ENCODE measurements around the gene CCT6A.
"Not testable (repeated sequence)": the region's sequence is repeated elsewhere in the genome, so short reads cannot be mapped to it uniquely, and the experiment has no call there.

CCT6A gene

DNA sequence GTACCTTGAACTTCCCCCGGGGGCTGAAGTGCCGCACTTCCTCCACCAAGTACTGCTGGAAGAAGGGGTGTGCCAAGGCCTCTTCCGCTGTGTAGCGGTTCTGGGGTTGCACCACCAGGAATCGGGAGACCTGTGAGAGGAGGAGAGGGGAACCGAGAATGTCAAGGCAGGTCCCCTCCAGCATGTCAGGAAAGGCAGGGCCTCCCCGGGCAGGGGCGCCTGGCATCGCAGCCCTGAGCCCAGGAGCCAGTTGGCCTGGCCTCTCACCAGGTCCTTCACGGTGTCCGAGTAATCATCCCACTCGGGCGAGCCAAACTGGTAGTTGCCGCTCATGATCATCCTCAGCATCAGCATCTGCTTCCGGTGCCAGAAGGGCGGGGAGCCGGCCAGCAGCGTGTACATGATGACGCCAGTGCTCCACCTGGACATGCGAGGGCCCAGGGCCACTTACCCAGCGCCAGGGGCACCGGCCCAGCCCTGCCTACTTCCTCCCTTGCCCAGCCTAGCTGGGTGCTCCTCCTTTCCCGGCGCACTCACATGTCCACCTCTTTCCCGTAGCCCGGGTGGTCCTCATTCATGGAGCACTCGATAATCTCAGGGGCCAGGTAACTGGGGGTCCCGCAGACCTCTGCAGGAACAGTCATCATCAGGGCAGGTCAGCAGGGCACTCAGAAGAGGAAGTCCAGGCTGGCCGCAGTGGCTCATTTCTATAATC lies 30.2 kb downstream of the CCT6A start:
- TF ChIP-seq, protein P1, sequence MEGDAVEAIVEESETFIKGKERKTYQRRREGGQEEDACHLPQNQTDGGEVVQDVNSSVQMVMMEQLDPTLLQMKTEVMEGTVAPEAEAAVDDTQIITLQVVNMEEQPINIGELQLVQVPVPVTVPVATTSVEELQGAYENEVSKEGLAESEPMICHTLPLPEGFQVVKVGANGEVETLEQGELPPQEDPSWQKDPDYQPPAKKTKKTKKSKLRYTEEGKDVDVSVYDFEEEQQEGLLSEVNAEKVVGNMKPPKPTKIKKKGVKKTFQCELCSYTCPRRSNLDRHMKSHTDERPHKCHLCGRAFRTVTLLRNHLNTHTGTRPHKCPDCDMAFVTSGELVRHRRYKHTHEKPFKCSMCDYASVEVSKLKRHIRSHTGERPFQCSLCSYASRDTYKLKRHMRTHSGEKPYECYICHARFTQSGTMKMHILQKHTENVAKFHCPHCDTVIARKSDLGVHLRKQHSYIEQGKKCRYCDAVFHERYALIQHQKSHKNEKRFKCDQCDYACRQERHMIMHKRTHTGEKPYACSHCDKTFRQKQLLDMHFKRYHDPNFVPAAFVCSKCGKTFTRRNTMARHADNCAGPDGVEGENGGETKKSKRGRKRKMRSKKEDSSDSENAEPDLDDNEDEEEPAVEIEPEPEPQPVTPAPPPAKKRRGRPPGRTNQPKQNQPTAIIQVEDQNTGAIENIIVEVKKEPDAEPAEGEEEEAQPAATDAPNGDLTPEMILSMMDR (IDR thresholded peaks at IDR 0.05; ENCODE audit: low read depth, low read length) = no peak
- DNase-seq (ENCODE audit: extremely low read depth, low read depth) = no peak

DNA sequence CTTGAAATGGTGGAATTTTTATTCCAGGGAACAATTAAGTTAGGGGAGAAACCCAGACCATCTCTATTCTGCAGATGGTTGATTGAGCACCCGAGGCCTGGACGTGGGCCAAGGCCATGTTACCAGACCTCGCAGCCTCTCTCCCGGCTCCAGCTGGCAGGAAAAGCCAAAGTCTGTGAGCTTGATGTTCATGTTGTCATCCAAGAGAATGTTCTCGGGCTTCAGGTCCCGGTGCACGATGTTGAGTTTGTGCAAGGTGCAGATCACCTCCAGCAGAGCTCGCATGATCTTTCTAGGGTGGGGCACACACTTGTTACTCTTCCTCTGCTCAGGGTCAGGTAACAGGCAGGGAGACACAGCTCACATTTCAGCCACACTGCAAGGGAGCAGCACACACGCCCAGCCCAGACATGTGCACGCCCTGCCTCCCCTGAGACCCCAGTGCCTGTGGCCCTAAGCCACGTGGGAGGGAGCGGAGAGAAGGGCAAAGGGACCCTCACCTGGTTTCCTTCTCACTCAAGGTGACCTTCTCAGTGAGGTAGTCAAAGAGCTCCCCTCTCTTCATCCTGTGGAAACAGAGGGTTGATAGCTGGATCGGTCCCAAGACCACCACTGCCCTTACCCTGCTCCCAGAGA lies 31.7 kb downstream of the CCT6A start:
- no peak for DNase-seq (ENCODE audit: extremely low read depth, low read depth)
- TF ChIP-seq, protein P1 (IDR thresholded peaks at IDR 0.05; ENCODE audit: low read depth, low read length) = no peak

DNA sequence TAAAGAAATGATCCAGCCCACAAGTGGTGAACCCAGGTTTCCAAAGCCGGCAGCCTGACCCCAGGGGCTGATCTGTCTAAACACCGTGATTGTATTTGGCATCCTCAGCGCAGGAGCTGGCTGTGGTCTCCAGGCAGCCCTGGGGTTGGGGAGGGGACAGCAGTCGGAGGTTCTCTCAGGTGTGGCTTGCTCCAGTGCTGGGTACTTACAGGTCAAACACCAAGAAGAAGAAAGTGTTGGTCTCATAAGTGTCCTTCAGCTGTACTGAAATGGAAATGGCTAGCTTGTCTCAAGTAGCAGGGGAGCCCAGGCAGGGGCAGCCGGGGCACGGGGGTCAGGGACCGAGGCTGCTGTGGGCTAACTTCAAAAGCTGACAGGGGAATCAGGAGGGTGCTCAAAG lies 35.2 kb downstream of the CCT6A start:
- no peak for DNase-seq (ENCODE audit: extremely low read depth, low read depth)
- TF ChIP-seq, protein P1 (IDR thresholded peaks at IDR 0.05; ENCODE audit: low read depth, low read length) = no peak

DNA sequence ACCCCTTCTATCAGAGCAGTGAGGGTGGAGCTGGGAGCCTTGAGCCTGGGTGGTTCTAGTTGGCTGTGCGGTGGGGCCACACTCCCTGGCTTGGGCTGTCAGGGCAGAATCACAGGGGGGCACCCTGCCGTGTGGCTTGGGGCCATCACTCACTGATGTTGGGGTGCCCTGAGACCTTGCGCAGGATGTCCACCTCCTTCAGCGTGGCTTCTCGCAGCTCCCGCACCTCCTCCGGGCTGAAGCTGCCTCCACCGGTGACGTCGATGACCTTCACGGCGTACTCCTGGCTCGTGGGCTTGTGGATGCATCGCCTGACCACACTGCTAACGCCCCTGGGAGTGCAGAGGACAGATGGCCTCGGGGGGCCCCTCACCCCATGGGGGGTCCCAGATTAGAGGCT lies 35.9 kb downstream of the CCT6A start:
- no peak for DNase-seq (ENCODE audit: extremely low read depth, low read depth)

DNA sequence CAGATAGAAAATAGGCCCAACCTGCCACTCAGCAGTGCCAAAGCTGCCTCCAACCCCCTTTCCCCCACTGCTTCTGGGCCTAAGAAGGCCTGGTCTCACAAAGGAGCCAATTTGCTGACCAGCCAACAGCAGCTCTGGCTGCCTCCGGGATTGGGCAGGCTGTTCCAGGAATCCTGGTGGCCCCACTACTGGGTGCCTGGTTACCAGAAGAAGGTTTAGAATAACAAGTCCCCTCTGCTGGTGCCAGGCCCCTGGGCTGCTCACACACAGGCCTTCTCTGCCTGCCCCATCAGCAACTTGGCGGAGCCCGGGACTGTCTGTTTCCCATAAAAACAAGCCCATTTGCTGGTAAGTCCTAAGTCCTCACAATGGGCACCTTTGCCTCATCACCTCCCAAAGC lies 40.0 kb downstream of the CCT6A start:
- peak; percentile 39 for DNase-seq (ENCODE audit: extremely low read depth, low read depth)
- TF ChIP-seq, protein P1 (IDR thresholded peaks at IDR 0.05; ENCODE audit: low read depth, low read length) = no peak

More for the DNA sequence above, 35.9 kb downstream of the CCT6A start:
- TF ChIP-seq, protein P1 (IDR thresholded peaks at IDR 0.05; ENCODE audit: low read depth, low read length) = no peak

DNA sequence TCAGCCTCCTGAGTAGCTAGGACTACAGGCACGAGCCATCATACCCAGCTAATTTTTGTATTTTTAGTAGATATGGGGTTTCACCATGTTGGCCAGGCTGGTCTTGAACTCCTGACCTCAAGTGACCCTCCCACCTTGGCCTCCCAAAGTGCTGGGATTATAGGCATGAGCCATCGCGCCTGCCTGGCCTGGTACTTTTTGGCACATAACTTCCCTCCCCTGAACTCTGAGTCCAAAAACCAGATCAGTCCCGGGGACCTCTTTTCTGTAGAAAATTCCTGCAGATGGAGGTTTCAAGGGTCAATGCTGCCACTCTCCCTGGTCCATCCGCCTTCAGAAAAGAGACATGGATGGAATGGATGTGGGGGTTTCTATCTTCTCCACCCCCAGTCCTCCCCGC lies 40.8 kb downstream of the CCT6A start:
- DNase-seq (ENCODE audit: extremely low read depth, low read depth) = not testable (repeated sequence)

DNA sequence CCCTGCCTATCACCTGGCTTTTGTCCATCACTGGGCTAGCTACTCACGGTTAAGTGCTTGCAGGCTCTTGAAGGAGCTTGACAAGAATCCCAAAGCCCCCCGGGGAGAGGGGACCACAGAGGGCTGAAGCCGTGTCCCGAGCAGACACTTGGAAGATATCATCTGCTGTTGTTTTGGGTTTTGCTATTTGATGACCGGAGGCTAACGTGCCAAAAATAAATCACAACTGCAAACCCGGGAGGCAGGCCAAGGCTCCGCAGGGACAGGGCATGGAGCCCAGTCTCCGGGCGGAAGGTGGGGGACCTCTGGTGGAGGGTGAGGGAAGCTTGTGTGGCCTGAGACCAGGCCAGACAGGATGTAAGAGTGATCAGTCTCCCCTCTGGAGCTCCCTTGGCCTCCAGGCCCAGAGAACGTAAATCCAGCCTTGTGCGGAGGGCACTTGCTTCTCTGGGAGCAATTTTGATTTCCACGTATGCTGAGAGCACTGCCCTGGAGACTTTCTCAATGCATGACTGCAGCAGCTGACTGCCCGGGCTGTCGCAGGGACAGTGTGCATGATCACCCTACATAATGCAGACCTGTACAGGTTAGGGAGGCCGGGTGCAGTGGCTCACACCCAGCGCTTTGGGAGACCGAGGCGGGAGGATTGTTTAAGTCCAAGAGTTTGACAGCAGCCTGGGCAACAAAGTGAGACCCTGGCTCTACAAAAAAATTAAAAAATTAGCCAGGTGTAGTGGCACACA lies 41.4 kb downstream of the CCT6A start, which contains the start of gene PHKG1:
Gene PHKG1 (minus strand): TSS at position 164 of the 743 bp plus-strand sequence. CDS start 4,011 bp downstream, outside the sequence.
- DNase-seq (ENCODE audit: extremely low read depth, low read depth) = peak; percentile 82
- TF ChIP-seq, protein P1 (IDR thresholded peaks at IDR 0.05; ENCODE audit: low read depth, low read length) = peak; percentile 65
